NK-92 treated with Interleukin-12 subunit alpha and Interleukin-12 subunit beta, amount 100 ng/mL, for 24 hours (cell line): ENCODE data around the gene UBP1.
A peak's percentile ranks its signal among the peaks of the same experiment; 100 is the strongest.
"Not testable (repeated sequence)": the region's sequence is repeated elsewhere in the genome, so short reads cannot be mapped to it uniquely, and the experiment has no call there.

Experiments
- DNase-seq: peaks from one replicate; lab custom pipeline; 2025; lab: John Stamatoyannopoulos, UW

Gene UBP1

GRCh38 chr3:33433843-33434242 lies 6.4 kb downstream of the UBP1 start:
- no peak for DNase-seq

GRCh38 chr3:33430571-33430970 lies 9.6 kb downstream of the UBP1 start:
- no peak for DNase-seq

- no peak for DNase-seq
Measured at GRCh38 chr3:33430061-33430460, 10.1 kb downstream of the UBP1 start.

GRCh38 chr3:33429306-33429705 lies 10.9 kb downstream of the UBP1 start:
- not testable (repeated sequence) for DNase-seq

GRCh38 chr3:33428734-33429133 lies 11.5 kb downstream of the UBP1 start:
- no peak for DNase-seq

GRCh38 chr3:33426630-33427317 lies 13.4 kb downstream of the UBP1 start:
- DNase-seq, result no peak

- no peak for DNase-seq
Measured at GRCh38 chr3:33426068-33426467, 14.1 kb downstream of the UBP1 start.

GRCh38 chr3:33425453-33425852 lies 14.8 kb downstream of the UBP1 start:
- no peak for DNase-seq

- DNase-seq, result no peak
Measured at GRCh38 chr3:33424606-33425452, 15.4 kb downstream of the UBP1 start.

- no peak for DNase-seq
Measured at GRCh38 chr3:33420966-33421365, 19.2 kb downstream of the UBP1 start.

GRCh38 chr3:33419948-33420347 lies 20.3 kb downstream of the UBP1 start:
- DNase-seq, result no peak

- DNase-seq, result peak; percentile 5
Measured at GRCh38 chr3:33417066-33417673, 23.0 kb downstream of the UBP1 start.

GRCh38 chr3:33410816-33411215 lies 29.4 kb downstream of the UBP1 start:
- DNase-seq, result not testable (repeated sequence)

GRCh38 chr3:33403756-33404155 lies 36.4 kb downstream of the UBP1 start:
- DNase-seq, result no peak

- no peak for DNase-seq
Measured at GRCh38 chr3:33402936-33403335, 37.3 kb downstream of the UBP1 start.

- no peak for DNase-seq
Measured at GRCh38 chr3:33401781-33402180, 38.4 kb downstream of the UBP1 start.

GRCh38 chr3:33398410-33398809 lies 41.8 kb downstream of the UBP1 start:
- no peak for DNase-seq

- DNase-seq, result no peak
Measured at GRCh38 chr3:33395900-33396299, 44.3 kb downstream of the UBP1 start.

- no peak for DNase-seq
Measured at GRCh38 chr3:33394403-33395054, 45.7 kb downstream of the UBP1 start.

GRCh38 chr3:33392703-33393125 lies 47.5 kb downstream of the UBP1 start:
- DNase-seq, result no peak

GRCh38 chr3:33392144-33392543 lies 48.1 kb downstream of the UBP1 start:
- no peak for DNase-seq

- DNase-seq, result no peak
Measured at GRCh38 chr3:33391255-33391995, 48.8 kb downstream of the UBP1 start.
